IPS-20b (cell line): Measurements from ENCODE around the gene NACC1.
"Not testable (repeated sequence)": the region's sequence is repeated elsewhere in the genome, so short reads cannot be mapped to it uniquely, and the experiment has no call there.

ENCODE experiments used
- H3K27ac ChIP-seq: one replicate; pipeline ENCODE4 v1.5.1; 2013; ENCODE audit warnings: low read length
- H3K27me3 ChIP-seq: 2 replicates; pipeline ENCODE4 v1.6.1; 2013; ENCODE audit warnings: mild to moderate bottlenecking, low read length, inconsistent platforms; ENCODE audit not compliant: insufficient read depth
- H3K36me3 ChIP-seq: 2 replicates; pipeline ENCODE4 v1.6.1; 2013; ENCODE audit warnings: low read depth, mild to moderate bottlenecking, inconsistent platforms, low read length, moderate library complexity; ENCODE audit not compliant: insufficient read depth
- H3K4me1 ChIP-seq: 2 replicates; pipeline ENCODE4 v1.6.1; 2013; ENCODE audit warnings: mild to moderate bottlenecking, control low read depth, inconsistent platforms, low read length, moderate library complexity; ENCODE audit not compliant: insufficient read depth
- H3K4me3 ChIP-seq: 2 replicates; pipeline ENCODE4 v1.5.1; 2013; ENCODE audit warnings: mild to moderate bottlenecking, low read length, inconsistent platforms
- H3K9ac ChIP-seq: 2 replicates; pipeline ENCODE4 v1.6.1; 2013; ENCODE audit warnings: low read depth, mild to moderate bottlenecking, inconsistent platforms, low read length, moderate library complexity
- H3K9me3 ChIP-seq: 2 replicates; pipeline ENCODE4 v1.6.1; 2013; ENCODE audit warnings: mild to moderate bottlenecking, low read depth, low read length, inconsistent platforms; ENCODE audit not compliant: insufficient read depth

NACC1 gene

DNA sequence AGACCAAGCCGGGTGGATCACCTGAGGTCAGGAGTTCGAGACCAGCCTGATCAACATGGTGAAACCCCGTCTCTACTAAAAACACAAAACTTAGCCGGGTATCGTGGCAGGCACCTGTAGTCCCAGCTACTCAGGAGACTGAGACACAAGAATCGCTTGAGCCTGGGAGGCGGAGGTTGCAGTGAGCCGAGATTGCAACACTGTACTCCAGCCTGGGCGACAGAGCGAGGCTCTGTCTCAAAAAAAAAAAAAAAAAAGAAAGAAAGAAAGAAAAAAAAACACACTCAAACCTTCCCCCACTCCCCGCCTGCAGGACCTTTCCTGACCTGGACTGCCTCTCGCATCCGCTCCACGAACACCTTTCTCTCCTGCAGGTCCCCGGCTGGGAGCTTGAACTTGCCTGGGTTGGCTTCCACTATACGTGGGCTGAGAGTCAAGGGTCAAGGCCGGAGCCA, 31.1 kb downstream of the NACC1 start:
- not testable (repeated sequence) for H3K4me1 ChIP-seq, H3K27me3 ChIP-seq, H3K9me3 ChIP-seq, H3K27ac ChIP-seq
- Histone ChIP-seq H3K4me3 (peak overlapping the region; percentile 98), H3K36me3 (peaks cover 10% of the 10 kb centered on the region), H3K9ac (peak overlapping the region; percentile 97; the same call in 1 of the 2 replicates)

GRCh38 chr19:13149628-13150186, 31.6 kb downstream of the NACC1 start:
- H3K27ac ChIP-seq = no peak overlapping the region
- peaks cover 8% of the 10 kb centered on the region for H3K36me3 ChIP-seq
- H3K4me3 ChIP-seq = peak overlapping the region; percentile 98
- no peaks in the 10 kb centered on the region for H3K4me1 ChIP-seq
- H3K9me3 ChIP-seq = no peaks in the 10 kb centered on the region
- H3K27me3 ChIP-seq = no peaks in the 10 kb centered on the region
- H3K9ac ChIP-seq = peak overlapping the region; percentile 97; the same call in 1 of the 2 replicates

DNA sequence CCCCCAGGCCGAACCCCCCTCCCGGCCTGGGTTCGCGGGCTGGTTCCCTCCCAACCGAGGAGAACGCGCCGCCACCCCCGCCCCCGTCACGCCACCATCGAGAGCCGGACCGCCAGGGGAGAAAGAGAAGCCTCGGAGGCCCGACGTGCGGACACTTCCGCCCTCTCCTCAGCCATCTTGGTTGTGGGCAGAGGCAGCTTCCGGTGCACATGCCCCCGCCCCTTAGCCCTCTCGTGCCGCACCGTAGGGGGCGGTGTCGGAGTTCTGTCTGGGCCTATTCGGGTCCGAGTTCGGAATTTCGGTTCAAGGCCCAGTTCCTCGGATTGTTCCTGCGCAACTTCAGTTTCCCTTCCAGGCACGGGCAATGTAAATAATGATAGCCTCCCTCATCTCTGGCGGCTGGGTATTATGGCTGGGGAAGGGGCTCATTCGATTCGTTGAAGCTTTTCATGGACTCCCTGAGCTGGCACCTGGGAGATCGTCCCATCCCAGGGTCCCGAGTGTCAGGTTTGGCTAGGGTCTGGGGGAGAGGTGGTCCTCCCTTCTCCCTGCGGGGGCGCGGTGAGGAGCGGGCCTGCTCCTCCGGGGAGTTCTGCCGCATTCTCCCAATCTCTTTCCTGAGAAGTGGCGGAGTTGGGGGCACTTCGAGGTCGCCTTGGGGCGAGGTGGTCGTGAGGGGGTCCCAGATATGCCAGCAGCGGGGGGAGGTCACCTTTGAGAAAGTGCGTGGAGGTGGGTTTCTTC, 32.3 kb downstream of the NACC1 start, which contains the start of the genes IER2 and STX10:
Gene IER2, plus strand, starts transcription at position 225 of the 744 bp plus-strand sequence. CDS start 2,776 bp downstream, outside the sequence.
Gene STX10, minus strand, starts transcription at position 189 of the 744 bp plus-strand sequence. CDS start 202 bp downstream, outside the sequence.
- peak within 1 kb of the TSS; percentile 87 for H3K27ac ChIP-seq
- no peaks in the 10 kb centered on the region for H3K9me3 ChIP-seq
- H3K27me3 ChIP-seq = no peaks in the 10 kb centered on the region
- peak within 1 kb of the TSS; percentile 98 for H3K4me3 ChIP-seq
- peak within 1 kb of the TSS; percentile 97 for H3K9ac ChIP-seq
- peaks cover 7% of the 10 kb centered on the region; the same call in 1 of the 2 replicates for H3K36me3 ChIP-seq
- H3K4me1 ChIP-seq = no peaks in the 10 kb centered on the region

DNA sequence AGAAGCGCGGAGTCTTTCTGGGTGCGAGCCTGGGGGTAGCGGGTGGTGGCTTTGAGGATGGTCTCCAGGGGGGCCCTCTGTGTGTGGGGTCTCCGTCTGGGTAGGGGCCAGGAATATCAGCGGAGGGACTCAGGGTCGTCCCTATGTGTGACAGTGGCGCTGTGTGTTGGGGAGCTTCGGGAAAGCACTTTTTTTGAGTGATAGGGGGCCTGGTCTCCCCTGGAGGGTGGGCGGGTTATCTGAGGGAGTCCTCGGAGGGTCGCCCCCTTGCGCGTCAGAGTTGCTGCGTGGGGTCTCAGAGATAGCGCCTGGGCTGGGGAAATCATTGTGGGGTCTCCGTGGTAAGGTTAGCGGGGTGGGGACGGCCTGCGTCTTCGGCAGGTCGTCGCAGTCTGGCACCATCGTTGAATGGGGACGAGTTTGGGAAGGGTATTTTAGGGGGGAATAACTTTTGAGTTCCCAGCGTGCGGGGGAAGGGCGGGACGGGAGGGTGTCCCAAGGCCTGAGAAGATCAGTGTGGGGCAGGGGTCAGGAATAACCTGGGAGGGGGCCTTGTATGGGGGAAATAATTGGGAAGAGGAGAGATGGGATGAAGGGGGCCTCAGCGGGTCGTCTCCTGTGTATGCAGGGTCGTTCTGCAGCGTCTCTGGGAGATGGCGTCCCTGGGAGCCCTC, 33.0 kb downstream of the NACC1 start:
- Histone ChIP-seq H3K4me3 (peak overlapping the region; percentile 98), H3K9me3 (no peaks in the 10 kb centered on the region), H3K27me3 (no peaks in the 10 kb centered on the region), H3K9ac (peak overlapping the region; percentile 97), H3K27ac (peak overlapping the region; percentile 87), H3K4me1 (peaks cover under 1% of the 10 kb centered on the region; the same call in 1 of the 2 replicates), H3K36me3 (peaks cover 7% of the 10 kb centered on the region; the same call in 1 of the 2 replicates)

GRCh38 chr19:13151605-13152355, 33.7 kb downstream of the NACC1 start:
- peak overlapping the region; percentile 87 for H3K27ac ChIP-seq
- peak overlapping the region; percentile 100 for H3K9ac ChIP-seq
- peak overlapping the region; percentile 98 for H3K4me3 ChIP-seq
- H3K4me1 ChIP-seq = peaks cover 5% of the 10 kb centered on the region; the same call in 1 of the 2 replicates
- peaks cover 7% of the 10 kb centered on the region; the same call in 1 of the 2 replicates for H3K36me3 ChIP-seq
- no peaks in the 10 kb centered on the region for H3K27me3 ChIP-seq
- no peaks in the 10 kb centered on the region for H3K9me3 ChIP-seq

DNA sequence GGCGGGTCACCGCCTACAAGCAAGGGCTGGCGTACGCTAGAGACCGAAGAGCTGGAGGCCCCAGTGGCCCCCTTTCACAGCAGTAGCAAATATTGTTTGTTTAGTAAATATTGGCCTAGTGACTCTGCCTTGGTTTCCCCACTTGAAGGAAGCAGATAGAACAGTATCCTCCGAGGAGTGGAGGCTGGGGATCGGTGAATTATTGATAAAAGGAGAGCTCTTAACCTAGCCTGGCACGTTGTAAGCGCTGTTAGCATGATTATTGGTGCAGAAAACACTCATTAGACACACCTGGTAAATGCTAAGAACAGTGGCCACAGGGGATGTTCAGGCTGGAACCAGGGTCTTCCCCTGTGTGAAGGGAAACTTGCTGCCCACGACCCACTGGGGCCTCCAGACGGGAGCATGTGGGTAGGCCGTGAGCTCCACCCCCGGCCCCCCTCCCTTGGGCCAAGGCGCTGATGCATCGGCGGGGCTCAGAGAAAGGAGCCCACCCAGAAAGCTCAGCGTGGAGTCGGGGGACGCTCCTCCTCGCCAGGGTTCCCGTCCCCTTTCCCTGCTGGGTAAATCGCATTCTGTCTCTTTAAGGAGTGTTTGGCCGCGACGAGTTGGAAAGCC, 34.4 kb downstream of the NACC1 start:
- Histone ChIP-seq H3K4me1 (peaks cover 5% of the 10 kb centered on the region; the same call in 1 of the 2 replicates), H3K27ac (peak overlapping the region; percentile 86), H3K4me3 (peak overlapping the region; percentile 98), H3K9ac (peak overlapping the region; percentile 100), H3K27me3 (no peaks in the 10 kb centered on the region), H3K9me3 (no peaks in the 10 kb centered on the region), H3K36me3 (peaks cover 7% of the 10 kb centered on the region; the same call in 1 of the 2 replicates)

- peaks cover 5% of the 10 kb centered on the region; the same call in 1 of the 2 replicates for H3K4me1 ChIP-seq
- H3K36me3 ChIP-seq = peaks cover 7% of the 10 kb centered on the region; the same call in 1 of the 2 replicates
- no peaks in the 10 kb centered on the region for H3K9me3 ChIP-seq
- peak overlapping the region; percentile 100 for H3K9ac ChIP-seq
- H3K4me3 ChIP-seq = peak overlapping the region; percentile 98
- H3K27ac ChIP-seq = peak overlapping the region; percentile 86
- no peaks in the 10 kb centered on the region for H3K27me3 ChIP-seq
Observed at GRCh38 chr19:13152974-13153568, 35.0 kb downstream of the NACC1 start.

DNA sequence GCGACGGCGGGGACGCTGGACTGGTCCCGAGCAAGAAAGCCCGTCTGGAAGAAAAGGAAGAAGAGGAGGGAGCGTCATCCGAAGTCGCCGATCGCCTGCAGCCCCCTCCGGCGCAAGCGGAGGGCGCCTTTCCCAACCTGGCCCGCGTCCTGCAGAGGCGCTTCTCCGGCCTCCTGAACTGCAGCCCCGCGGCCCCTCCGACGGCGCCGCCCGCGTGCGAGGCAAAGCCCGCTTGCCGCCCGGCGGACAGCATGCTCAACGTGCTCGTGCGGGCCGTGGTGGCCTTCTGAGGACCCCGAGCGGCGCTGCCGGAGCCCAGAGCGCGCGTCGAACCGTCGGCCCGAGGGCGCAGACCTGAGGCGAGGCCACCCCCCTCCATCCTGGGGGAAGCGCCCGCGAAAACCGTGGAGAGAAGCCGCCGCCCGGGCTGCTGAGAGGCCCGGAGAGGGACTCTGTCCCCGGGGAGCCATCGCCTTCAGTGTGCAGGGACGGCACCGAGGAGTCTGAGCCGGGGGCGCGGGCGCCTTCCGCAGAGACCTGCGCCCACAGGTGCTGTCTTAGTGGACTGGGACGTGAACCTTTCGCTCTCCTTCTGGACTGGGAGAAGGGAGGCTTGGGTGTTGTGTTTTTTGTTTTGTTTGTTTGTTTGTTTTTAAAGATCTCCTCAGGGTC, 35.6 kb downstream of the NACC1 start:
- Histone ChIP-seq H3K4me3 (peak overlapping the region; percentile 98), H3K36me3 (peaks cover 7% of the 10 kb centered on the region; the same call in 1 of the 2 replicates), H3K27me3 (no peaks in the 10 kb centered on the region), H3K9ac (peak overlapping the region; percentile 100), H3K27ac (peak overlapping the region; percentile 86), H3K9me3 (no peaks in the 10 kb centered on the region), H3K4me1 (peaks cover 5% of the 10 kb centered on the region; the same call in 1 of the 2 replicates)

DNA sequence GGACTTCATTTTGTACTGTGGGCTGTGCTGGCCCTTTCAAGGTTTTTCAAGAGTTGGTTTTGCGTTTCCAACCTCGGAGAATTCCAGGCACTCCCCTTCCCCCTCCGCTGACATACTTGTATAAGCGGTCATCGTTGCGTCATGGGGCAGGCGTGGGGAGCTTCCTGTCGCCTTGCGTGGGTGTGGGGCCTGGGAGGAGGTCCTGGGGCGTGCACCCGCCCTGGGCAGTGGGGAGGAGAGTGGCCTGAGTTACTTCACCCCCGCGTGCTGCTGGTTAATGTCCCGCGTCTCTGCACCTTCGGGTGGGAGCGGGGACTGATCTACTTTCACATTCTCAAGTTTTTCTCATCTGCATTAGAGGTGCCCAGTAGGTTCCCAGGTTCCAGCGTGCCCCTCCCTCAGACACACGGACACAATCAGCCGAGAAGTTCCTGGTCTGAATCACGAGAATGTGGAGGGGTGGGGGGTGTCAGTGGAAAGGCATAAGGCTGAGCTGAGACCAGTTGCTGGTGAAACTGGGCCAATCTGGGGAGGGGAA, 36.2 kb downstream of the NACC1 start:
- Histone ChIP-seq H3K4me3 (peak overlapping the region; percentile 98), H3K9ac (peak overlapping the region; percentile 100), H3K4me1 (peaks cover 5% of the 10 kb centered on the region; the same call in 1 of the 2 replicates), H3K9me3 (no peaks in the 10 kb centered on the region), H3K27ac (peak overlapping the region; percentile 78), H3K27me3 (no peaks in the 10 kb centered on the region), H3K36me3 (peaks cover 7% of the 10 kb centered on the region; the same call in 1 of the 2 replicates)
